GM23248 (cell line): ENCODE data around the gene TWNK. TPM values are rescaled to one million over a fixed set of nuclear protein-coding genes. Genes with fewer than 3 reads are reported as not detected.

Experiments used
- DNase-seq: peaks from one replicate; pipeline ENCODE4 v3.0.0-alpha.2; 2015
- H2AFZ ChIP-seq: fragments of 200-600 bp; sonication (generic); 2 replicates; pipeline ENCODE4 v1.6.1; 2016; ENCODE audit warnings: antibody characterized with exemption
- H3F3A ChIP-seq: fragments of 200-600 bp; sonication (generic); 2 replicates; pipeline ENCODE4 v1.6.1; 2016; ENCODE audit warnings: mild to moderate bottlenecking, antibody characterized with exemption, mixed run types; ENCODE audit not compliant: insufficient read depth
- H3K27ac ChIP-seq: fragments of 200-600 bp; sonication (generic); 2 replicates; pipeline ENCODE4 v1.5.1; 2016; ENCODE audit warnings: mild to moderate bottlenecking
- H3K27me3 ChIP-seq: fragments of 200-600 bp; sonication (generic); replicated peaks from 2 replicates; pipeline ENCODE4 v1.6.1; 2016; ENCODE audit warnings: mild to moderate bottlenecking; ENCODE audit not compliant: insufficient read depth
- H3K36me3 ChIP-seq: fragments of 200-600 bp; sonication (generic); 2 replicates; pipeline ENCODE4 v1.6.1; 2016; ENCODE audit warnings: low read depth, mild to moderate bottlenecking
- H3K4me1 ChIP-seq: fragments of 200-600 bp; sonication (generic); 2 replicates; pipeline ENCODE4 v1.6.1; 2016; ENCODE audit warnings: mild to moderate bottlenecking; ENCODE audit not compliant: insufficient read depth
- H3K4me2 ChIP-seq: fragments of 200-600 bp; sonication (generic); one replicate; pipeline ENCODE4 v1.6.1; 2016; ENCODE audit warnings: mild to moderate bottlenecking; ENCODE audit not compliant: unreplicated experiment
- H3K4me3 ChIP-seq: fragments of 200-600 bp; sonication (generic); 2 replicates; pipeline ENCODE4 v1.5.1; 2016; ENCODE audit warnings: mild to moderate bottlenecking
- H3K79me2 ChIP-seq: fragments of 200-600 bp; sonication (generic); 2 replicates; pipeline ENCODE4 v1.6.1; 2016; ENCODE audit warnings: mild to moderate bottlenecking; ENCODE audit not compliant: insufficient read depth
- H3K9ac ChIP-seq: fragments of 200-600 bp; sonication (generic); 2 replicates; pipeline ENCODE4 v1.6.1; 2016; ENCODE audit warnings: mild to moderate bottlenecking
- H3K9me2 ChIP-seq: fragments of 200-600 bp; sonication (generic); 2 replicates; pipeline ENCODE4 v1.6.1; 2016; ENCODE audit warnings: mixed run types, mild to moderate bottlenecking, moderate library complexity; ENCODE audit not compliant: insufficient read depth
- H3K9me3 ChIP-seq: fragments of 200-600 bp; sonication (generic); one replicate; pipeline ENCODE4 v1.6.1; 2017; ENCODE audit warnings: low read depth
- H4K20me1 ChIP-seq: fragments of 200-600 bp; sonication (generic); 2 replicates; pipeline ENCODE4 v1.6.0; 2016; ENCODE audit not compliant: insufficient read depth
- EZH2 ChIP-seq: fragments of 200-600 bp; sonication (generic); IDR thresholded peaks from 2 replicates; pipeline ENCODE4 v1.6.1; 2018; ENCODE audit warnings: antibody characterized with exemption, mild to moderate bottlenecking; ENCODE audit not compliant: insufficient read depth, poor library complexity, severe bottlenecking
- EZH2phosphoT487 ChIP-seq: fragments of 200-600 bp; sonication (generic); IDR thresholded peaks from 2 replicates; pipeline ENCODE4 v1.6.1; 2018; ENCODE audit warnings: antibody characterized with exemption, moderate library complexity, mild to moderate bottlenecking, low read depth; ENCODE audit not compliant: insufficient read depth
- WGBS, 2 experiments: methylation state at CpG; one replicate each; pipeline ENCODE4 v1.1.6; 2015 to 2017; ENCODE audit warnings: low lambda C conversion rate in 2 of 2, low coverage in 1 of 2; ENCODE audit errors: missing lambda C conversion rate in 2 of 2; 5-methylcytosine and 5-hydroxymethylcytosine counted together
- in situ Hi-C: fragments of 300-500 bp; cut with MboI; formaldehyde crosslinking; loops from 2 replicates; pipeline ENCODE4 v1.15.0; 2020
- polyA plus RNA-seq: library from polyadenylated mRNA; unstranded; fragments of >200 nt; fragmentation: Nextera tagmentation; extraction: Ambion mirVana; gene quantifications from 2 replicates; pipeline ENCODE4 v1.2.1, GENCODE V29; 2016
- total RNA-seq: library from RNA; depleted of rRNA; stranded (reverse); fragments of >200 nt; shearing (Covaris generic); gene quantifications from 2 replicates; pipeline ENCODE4 v1.2.3, GENCODE V29; 2014

The TWNK gene
- total and polyA plus RNA-seq, 2 experiments from 2014 or later = 4.4 TPM

- Histone ChIP-seq H3K79me2 (peaks cover 6% of the 10 kb centered on the region), H3K9me2 (no peaks in the 10 kb centered on the region), H3K27ac (no peak overlapping the region), H3K4me2 (no peak overlapping the region), H3K9ac (no peak overlapping the region), H3F3A (no peaks in the 10 kb centered on the region), H4K20me1 (no peaks in the 10 kb centered on the region), H3K27me3 (no peaks in the 10 kb centered on the region), H3K9me3 (no peaks in the 10 kb centered on the region), H3K4me1 (0 out of 2 replicates have a peak, but pooled peaks cover 3% of the 10 kb centered on the region), H3K4me3 (no peak overlapping the region), H3K36me3 (no peaks in the 10 kb centered on the region), H2AFZ (no peak overlapping the region)
- WGBS, 2 experiments = 90% methylated on average over 7 of the region's 7 CpGs
- in situ Hi-C loops = no loop called here
- no peak for DNase-seq
- TF ChIP-seq EZH2phosphoT487 = no peak
- no peak for TF ChIP-seq EZH2
Measured at GRCh38 chr10:100980711-100981110, 6.6 kb upstream of the TWNK start.

GRCh38 chr10:100981178-100981772 lies 6.1 kb upstream of the TWNK start:
- H3K4me1 ChIP-seq = peaks cover 7% of the 10 kb centered on the region; the same call in 1 of the 2 replicates
- 86 to 91% methylated on average over 5 of the region's 5 CpGs for WGBS, 2 experiments
- H3K79me2 ChIP-seq = peaks cover 12% of the 10 kb centered on the region
- TF ChIP-seq EZH2phosphoT487 (no peak), EZH2 (no peak)
- H3K4me2 ChIP-seq = no peak overlapping the region
- no peaks in the 10 kb centered on the region for H4K20me1 ChIP-seq
- H3K4me3 ChIP-seq = no peak overlapping the region
- no peaks in the 10 kb centered on the region for H3F3A ChIP-seq
- H3K9ac ChIP-seq = no peak overlapping the region
- no peaks in the 10 kb centered on the region for H3K36me3 ChIP-seq
- no peak overlapping the region for H2AFZ ChIP-seq
- no peaks in the 10 kb centered on the region for H3K27me3 ChIP-seq
- no peak overlapping the region for H3K27ac ChIP-seq
- no peak for DNase-seq
- in situ Hi-C loops = no loop called here
- H3K9me2 ChIP-seq = no peaks in the 10 kb centered on the region
- no peaks in the 10 kb centered on the region for H3K9me3 ChIP-seq

- H3K27ac ChIP-seq = no peak overlapping the region
- no peaks in the 10 kb centered on the region for H4K20me1 ChIP-seq
- H3K4me2 ChIP-seq = no peak overlapping the region
- no peaks in the 10 kb centered on the region for H3K36me3 ChIP-seq
- in situ Hi-C loops = no loop called here
- H3K9me2 ChIP-seq = no peaks in the 10 kb centered on the region
- peaks cover 30% of the 10 kb centered on the region for H3K79me2 ChIP-seq
- H3K9me3 ChIP-seq = no peaks in the 10 kb centered on the region
- no peak overlapping the region for H3K4me3 ChIP-seq
- H3F3A ChIP-seq = no peaks in the 10 kb centered on the region
- WGBS, 2 experiments = 87 to 88% methylated on average over 24 of the region's 24 CpGs
- no peak for DNase-seq
- no peak for TF ChIP-seq EZH2phosphoT487
- TF ChIP-seq EZH2 = no peak
- no peak overlapping the region for H3K9ac ChIP-seq
- no peaks in the 10 kb centered on the region for H3K27me3 ChIP-seq
- no peak overlapping the region for H2AFZ ChIP-seq
- H3K4me1 ChIP-seq = peaks cover 12% of the 10 kb centered on the region; the same call in 1 of the 2 replicates
Measured at GRCh38 chr10:100982916-100983830, 4.2 kb upstream of the TWNK start.

GRCh38 chr10:100983868-100984671 lies 3.3 kb upstream of the TWNK start:
- Histone ChIP-seq H3K27me3 (no peaks in the 10 kb centered on the region), H3K36me3 (no peaks in the 10 kb centered on the region), H3K9ac (no peak overlapping the region), H3K27ac (no peak overlapping the region), H4K20me1 (no peaks in the 10 kb centered on the region), H3K9me3 (no peaks in the 10 kb centered on the region), H3K79me2 (peaks cover 39% of the 10 kb centered on the region), H3K4me1 (peaks cover 15% of the 10 kb centered on the region; the same call in 1 of the 2 replicates), H3F3A (no peaks in the 10 kb centered on the region), H2AFZ (no peak overlapping the region), H3K9me2 (no peaks in the 10 kb centered on the region), H3K4me3 (no peak overlapping the region), H3K4me2 (no peak overlapping the region)
- no peak for DNase-seq
- in situ Hi-C loops = no loop called here
- WGBS, 2 experiments = 79 to 85% methylated on average over 10 to 13 of the region's 13 CpGs
- TF ChIP-seq EZH2phosphoT487 (no peak), EZH2 (no peak)
